SH-SY5Y (cell line): Measurements from ENCODE around the gene DPPA5.

Experiments used
- GATA2 ChIP-seq: IDR thresholded peaks from 2 replicates; pipeline ENCODE4 v1.6.1; 2011; ENCODE audit warnings: mild to moderate bottlenecking, low read depth, low read length
- GATA3 ChIP-seq: IDR thresholded peaks from 2 replicates; pipeline ENCODE4 v1.6.1; 2011; ENCODE audit warnings: low read depth, mild to moderate bottlenecking, low read length, moderate library complexity

GRCh38 chr6:73371984-73372383 is 17.9 kb upstream of the DPPA5 start:
- TF ChIP-seq GATA2, result no peak
- TF ChIP-seq GATA3, result no peak
